HG03432 (cell line): ENCODE results near the gene WDR37.

ENCODE experiments used
- ATAC-seq: cut with Tn5 transposase; IDR thresholded peaks from one replicate; pipeline ENCODE4 v1.9.1; 2021; ENCODE audit warnings: mild to moderate bottlenecking, moderate library complexity; ENCODE audit not compliant: unreplicated experiment

The WDR37 gene

DNA sequence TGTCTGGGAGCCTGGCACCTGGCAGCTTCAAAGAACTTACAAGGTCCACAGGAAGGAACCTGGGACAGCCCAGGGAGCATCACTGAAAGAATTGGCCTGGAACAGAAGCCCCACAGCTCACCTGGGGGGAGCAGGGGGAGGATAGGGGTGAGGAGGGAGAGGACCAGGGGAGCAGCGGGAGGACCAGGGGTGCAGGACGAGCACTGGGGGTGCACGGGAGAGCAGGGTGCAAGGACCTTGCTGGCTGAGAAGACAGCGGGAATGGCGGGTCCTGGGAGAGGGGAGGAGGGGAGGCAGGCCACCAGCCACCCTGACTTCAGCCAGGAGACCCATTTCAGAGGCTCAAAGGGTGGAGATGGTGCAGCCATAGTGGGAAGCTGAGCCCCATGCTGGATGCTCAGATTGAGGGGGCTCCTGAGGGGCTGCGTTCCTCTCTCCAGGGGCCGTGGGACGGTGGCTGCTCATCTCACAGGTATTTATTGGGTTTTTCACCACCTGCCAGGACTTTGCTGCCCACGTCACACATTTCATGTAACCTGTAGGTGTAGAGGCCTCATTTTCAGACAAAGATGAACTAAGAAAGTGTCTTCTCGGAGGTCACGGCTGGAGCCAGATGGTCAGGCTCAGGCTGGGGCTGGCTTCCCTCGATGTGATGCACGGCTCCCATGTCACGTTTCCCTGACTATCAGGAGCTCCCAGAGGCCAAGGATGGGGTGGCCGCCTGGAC is 110.1 kb downstream of the WDR37 start:
- no peak for ATAC-seq

DNA sequence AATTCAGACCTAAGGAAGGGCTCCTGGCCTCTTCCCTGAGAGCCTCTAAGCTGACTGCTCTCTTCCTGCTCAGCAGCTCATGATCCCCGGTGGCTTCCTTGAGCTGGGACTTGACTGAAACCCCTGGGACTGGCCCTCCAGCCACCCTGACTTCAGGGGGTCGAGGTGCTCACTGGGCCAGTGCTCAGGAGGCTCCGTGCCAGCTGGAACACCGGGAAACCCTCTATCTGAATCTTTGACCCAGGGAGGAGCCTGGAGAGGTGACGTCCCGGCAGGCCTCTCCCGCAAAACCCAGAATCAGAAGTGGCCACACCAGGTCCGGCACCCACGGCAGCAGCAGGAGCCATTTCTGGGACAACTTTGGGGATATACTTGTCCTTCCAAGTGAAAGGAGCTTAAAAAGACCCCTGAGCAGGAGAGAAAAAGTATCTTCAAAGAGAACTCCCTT is 110.7 kb downstream of the WDR37 start:
- no peak for ATAC-seq

GRCh38 chr10:1168763-1169162 is 112.6 kb downstream of the WDR37 start:
- no peak for ATAC-seq

- no peak for ATAC-seq
Observed at GRCh38 chr10:1169186-1169885, 113.2 kb downstream of the WDR37 start.

DNA sequence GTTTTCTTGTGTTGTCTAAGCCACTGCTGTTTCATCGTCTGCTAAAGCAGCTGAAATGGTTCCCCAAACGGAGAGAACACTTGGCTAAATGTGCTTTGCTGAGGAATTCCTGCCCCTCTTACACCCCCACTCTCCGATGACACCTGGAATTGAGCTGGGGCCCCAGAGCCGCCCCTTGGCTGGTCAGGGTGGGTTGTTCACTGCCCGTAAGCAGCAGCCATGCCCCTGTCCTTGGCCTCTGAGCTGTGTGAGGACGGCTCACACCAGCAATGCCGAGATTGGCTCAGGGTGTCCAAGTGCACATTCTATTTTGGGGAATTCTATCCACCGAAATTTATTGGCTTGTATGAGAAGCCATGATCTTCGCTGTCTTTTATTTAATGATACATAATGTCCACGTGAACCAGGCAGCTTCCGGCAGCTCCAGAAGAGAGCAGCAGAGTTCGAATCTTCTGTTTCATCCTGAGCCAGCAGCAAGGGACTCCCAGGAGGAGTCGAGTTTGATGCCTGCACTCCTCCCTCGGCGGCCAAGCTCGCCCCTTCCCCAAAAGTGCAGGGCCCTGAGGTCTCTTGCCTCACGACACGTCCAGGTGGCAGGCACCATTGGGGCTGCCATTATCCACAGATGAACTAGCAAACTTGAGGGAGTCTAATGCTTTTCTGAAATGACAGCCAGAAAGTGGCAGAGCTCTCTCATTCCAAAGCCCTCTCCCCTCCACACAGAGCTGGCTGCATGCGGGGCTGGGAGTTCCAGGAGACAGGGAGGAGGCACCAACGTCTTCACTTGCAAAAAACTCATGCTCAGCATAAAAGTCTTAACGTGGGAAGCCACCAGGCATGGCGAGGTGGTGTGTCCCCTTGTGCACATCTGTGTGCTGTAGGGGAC is 114.0 kb downstream of the WDR37 start:
- no peak for ATAC-seq

- no peak for ATAC-seq
Observed at GRCh38 chr10:1170867-1171180, 114.6 kb downstream of the WDR37 start.

- ATAC-seq, result no peak
Observed at GRCh38 chr10:1171182-1171581, 115.0 kb downstream of the WDR37 start.

- no peak for ATAC-seq
Observed at GRCh38 chr10:1171586-1171985, 115.4 kb downstream of the WDR37 start.

GRCh38 chr10:1172256-1172984 is 116.2 kb downstream of the WDR37 start:
- ATAC-seq, result no peak

- ATAC-seq, result no peak
Observed at GRCh38 chr10:1173091-1173490, 116.9 kb downstream of the WDR37 start.

- no peak for ATAC-seq
Observed at GRCh38 chr10:1174022-1174421, 117.8 kb downstream of the WDR37 start.

DNA sequence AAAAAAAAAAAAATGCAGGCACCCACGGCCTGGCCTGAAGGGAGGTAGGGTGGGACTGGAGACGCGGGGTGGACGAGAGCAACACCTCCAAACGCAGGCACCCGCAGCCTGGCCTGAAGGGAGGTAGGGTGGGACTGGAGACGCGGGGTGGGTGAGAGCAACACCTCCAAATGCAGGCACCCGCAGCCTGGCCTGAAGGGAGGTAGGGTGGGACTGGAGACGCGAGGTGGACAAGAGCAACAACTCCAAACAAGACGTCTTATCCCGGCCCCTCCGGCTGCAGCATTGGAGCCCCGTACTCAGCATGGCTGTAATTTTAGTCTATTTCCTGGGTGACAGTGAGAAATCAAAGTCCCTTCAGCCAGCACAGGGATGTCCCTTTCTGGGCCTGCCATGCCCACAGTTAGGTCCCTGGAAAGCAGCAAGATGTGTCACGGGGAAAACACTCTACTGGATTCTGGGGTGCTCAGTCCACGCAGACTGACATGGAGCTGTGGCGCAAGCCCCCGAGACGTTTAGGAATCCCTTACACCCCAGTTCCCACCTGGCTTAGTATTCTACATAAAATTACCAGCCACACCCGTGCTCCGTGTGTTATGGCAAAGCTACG is 119.9 kb downstream of the WDR37 start:
- ATAC-seq, result no peak

DNA sequence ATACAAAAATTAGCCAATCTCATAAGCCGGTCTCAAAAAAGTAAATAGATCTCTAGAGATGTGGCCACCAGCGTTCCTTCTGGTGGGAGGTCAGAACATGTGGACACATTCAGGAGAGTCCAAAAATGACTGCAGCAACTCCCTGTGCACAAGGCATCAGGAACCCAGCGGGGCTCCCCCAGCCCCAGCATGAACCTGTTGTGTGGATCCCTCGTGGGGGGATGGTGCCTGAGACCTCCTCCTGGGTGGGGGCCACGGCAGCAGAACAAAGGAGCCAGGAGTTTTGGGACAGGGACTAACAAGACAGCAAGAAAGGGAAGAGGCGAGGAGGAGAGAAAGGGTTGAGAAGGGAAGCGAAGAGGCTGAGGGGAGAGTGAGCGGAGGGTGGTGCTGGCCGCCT is 121.8 kb downstream of the WDR37 start:
- no peak for ATAC-seq

GRCh38 chr10:1178506-1178905 is 122.3 kb downstream of the WDR37 start:
- ATAC-seq, result no peak

- ATAC-seq, result no peak
Observed at GRCh38 chr10:1179346-1180070, 123.3 kb downstream of the WDR37 start.

DNA sequence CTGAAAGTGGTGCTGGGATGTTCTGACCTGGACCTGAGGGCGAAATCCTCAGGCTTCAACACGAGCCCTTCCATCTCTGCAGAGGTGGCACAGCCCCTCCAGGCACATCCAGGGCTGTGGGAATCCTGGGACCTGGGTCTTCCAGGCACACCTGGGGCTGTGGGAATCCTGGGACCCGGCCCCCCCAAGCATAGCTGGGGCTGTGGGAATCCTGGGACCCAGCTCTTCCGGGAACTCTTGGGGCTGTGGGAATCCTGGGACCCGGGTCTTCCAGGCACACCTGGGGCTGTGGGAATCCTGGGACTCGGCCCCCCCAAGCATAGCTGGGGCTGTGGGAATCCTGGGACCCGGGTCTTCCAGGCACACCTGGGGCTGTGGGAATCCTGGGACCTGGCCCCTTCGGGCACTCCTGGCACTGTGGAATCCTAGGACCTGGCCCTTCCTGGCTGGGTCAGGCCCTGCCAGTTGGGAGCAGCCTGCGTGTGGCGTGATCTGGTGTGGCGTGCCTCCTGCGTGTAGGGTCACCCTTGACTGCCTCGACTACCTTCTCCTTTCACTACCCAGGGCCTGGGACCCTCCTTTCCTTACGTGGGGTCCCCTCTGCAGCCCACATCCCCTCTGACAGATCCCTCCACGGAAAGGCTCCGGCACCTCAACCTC is 124.0 kb downstream of the WDR37 start:
- no peak for ATAC-seq

DNA sequence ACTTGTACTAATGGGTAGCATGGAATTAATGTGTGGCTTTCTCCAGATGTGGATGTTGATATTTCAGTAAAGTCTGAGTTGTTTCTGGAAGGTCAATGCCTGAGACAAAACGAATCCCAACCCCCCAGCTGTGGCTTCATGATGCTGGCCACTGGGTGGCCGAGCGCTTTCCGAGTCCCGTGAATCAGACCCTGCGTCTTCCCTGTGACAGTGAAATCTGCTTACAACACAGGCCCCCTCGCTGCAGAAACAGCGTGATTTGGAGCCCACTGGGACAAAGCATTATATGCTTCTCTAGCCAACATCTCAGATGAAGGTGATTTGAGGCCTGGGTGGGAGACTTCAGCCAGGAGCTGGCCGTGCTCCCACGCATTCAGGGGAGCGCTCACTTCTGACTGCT is 124.7 kb downstream of the WDR37 start:
- no peak for ATAC-seq
